PC-9 (cell line): ENCODE data around the gene DLGAP1.

Source experiments
- CTCF ChIP-seq: fragments of 200-600 bp; sonication (generic); conservative IDR thresholded peaks from 2 replicates; pipeline ENCODE4 v1.6.1; 2017; ENCODE audit warnings: mixed run types, antibody characterized with exemption, mild to moderate bottlenecking, moderate library complexity
- EZH2 ChIP-seq: fragments of 200-600 bp; sonication (generic); IDR thresholded peaks from 2 replicates; pipeline ENCODE4 v1.8.0; 2017; ENCODE audit warnings: antibody characterized with exemption, low read depth

GRCh38 chr18:3583873-3584247, 871.2 kb downstream of the DLGAP1 start:
- no peak for TF ChIP-seq CTCF
- no peak for TF ChIP-seq EZH2
